GM10248 (cell line): ENCODE results near the gene TXNL1.

ENCODE experiments used
- CTCF ChIA-PET: fragments of 300-600 bp; sonication (Branson Sonifier 250); formaldehyde crosslinking; extraction: SDS; loops from one replicate; lab custom pipeline; 2021; ENCODE audit warnings: antibody characterized with exemption; lab: Yijun Ruan, JAX
- POLR2A ChIA-PET: fragments of 350-650 bp; sonication (Branson Sonifier 250); formaldehyde crosslinking; extraction: SDS; loops from one replicate; lab custom pipeline; 2020; ENCODE audit warnings: antibody characterized with exemption; lab: Yijun Ruan, JAX
- DNase-seq: peaks from one replicate; pipeline ENCODE4 v3.0.0; 2012; ENCODE audit errors: extremely low spot score
- CTCF ChIP-seq: IDR thresholded peaks from 2 replicates; pipeline ENCODE4 v1.5.1; 2012; ENCODE audit warnings: mild to moderate bottlenecking, low read depth; ENCODE audit errors: extremely low read depth, missing control alignments, control extremely low read depth

The TXNL1 gene

DNA sequence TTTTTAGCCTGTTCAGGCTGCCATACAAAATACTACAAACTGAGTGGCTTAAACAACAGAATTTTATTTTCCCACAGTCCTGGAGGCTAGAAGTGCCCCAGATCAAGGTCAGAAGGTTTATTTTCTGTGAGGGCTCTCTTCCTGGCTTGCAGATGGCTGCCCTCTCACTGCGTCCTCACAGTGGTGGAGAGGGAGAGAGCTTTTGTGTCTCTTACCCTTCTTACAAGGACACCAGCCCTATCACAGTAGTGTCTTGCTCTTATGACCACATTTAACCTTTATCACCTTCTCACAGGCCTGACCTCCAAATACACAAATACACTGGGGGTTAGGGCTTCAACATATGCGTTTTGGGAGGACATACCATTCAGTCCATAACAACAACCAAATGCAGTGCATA is 24.5 kb upstream of the TXNL1 start:
- POLR2A ChIA-PET = no interaction called here
- DNase-seq = no peak
- no peak for TF ChIP-seq CTCF
- CTCF ChIA-PET = no interaction called here

GRCh38 chr18:56662502-56662901 is 24.1 kb upstream of the TXNL1 start:
- DNase-seq = no peak
- CTCF ChIA-PET = interaction anchor here (1.0 kb wide), 1 partner anchor 9 kb away, joined by 3 read pairs; no protein-coding TSS in a partner anchor
- TF ChIP-seq CTCF = no peak
- POLR2A ChIA-PET = no interaction called here

DNA sequence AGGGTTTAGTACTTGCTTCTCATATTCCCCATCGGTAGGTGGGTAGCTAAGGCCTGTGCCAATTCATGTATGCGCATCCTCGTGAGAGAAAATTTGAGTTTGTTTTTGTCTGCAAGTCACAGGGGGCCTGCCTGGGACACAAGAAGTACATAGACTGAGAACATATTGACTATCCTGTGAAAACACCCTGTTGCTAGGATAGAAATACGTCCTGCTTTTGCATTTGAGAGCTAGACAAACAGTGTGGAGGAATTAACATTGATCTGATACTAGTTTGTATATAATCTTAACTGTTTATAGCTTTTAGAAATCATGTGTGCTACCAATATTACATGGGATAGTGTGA is 23.6 kb upstream of the TXNL1 start:
- no peak for TF ChIP-seq CTCF
- no peak for DNase-seq
- ChIA-PET POLR2A (no interaction called here), CTCF (interaction anchor here (1.0 kb wide), 1 partner anchor 9 kb away, joined by 3 read pairs; no protein-coding TSS in a partner anchor)

DNA sequence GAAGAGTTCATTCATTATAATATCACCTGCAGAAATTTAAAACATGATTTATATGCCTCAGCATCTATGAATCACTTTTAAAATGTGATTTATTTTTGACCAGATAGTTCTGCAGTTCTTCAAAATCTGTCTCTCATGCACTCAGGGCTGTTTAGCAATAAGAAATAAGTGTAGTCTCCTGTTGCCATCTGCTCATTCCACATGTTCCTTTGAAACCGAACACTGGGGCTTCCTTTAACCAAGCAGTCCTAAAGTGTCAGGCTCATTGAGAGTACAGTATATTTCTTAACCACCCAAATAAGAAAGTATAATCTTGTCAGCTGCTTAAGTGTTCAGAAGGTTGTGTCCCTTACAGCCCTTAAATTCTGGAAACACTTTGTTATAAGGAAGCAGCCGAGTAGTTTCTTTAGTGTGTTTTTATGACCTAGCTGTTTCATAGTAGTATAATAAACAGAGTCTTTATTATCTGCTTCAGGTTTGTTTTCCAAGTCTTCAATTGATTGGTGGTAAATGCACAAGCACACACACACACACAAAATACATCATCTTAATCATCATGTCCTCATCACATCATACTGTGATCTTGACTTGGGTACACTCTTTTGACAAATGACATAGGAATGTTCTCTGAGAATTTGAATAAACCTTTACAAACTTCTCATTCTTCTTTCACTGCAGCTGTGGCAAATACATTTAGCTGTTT is 23.1 kb upstream of the TXNL1 start:
- ChIA-PET CTCF (interaction anchor here (0.9 to 1.0 kb wide), 2 partner anchors 10 kb away, joined by 3 read pairs; partner anchors contain the start of gene WDR7), POLR2A (no interaction called here)
- no peak for TF ChIP-seq CTCF
- no peak for DNase-seq

DNA sequence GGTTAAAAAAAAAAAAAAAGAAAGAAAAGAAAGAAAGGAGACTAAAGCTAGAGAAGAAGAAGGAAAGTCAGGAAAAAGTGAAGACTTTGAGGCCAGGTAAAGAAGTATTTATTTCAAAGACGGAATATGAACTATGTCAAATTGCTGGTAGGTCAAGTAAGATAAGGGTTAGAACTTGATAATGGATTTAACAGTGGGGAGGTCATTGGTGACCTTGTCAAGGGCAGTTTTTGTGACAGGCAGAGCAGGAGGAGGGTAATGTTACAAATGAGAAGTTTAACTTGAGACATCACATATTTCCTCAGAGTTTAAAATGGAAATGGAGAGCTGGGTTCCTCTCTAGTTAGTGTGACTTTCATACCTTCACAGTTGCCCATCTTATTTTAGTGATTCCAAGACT is 22.3 kb upstream of the TXNL1 start:
- ChIA-PET POLR2A (no interaction called here), CTCF (interaction anchor here (0.9 kb wide), 1 partner anchor 9 kb away, joined by 3 read pairs; the partner anchor contains the start of gene WDR7)
- DNase-seq = no peak
- TF ChIP-seq CTCF = no peak

DNA sequence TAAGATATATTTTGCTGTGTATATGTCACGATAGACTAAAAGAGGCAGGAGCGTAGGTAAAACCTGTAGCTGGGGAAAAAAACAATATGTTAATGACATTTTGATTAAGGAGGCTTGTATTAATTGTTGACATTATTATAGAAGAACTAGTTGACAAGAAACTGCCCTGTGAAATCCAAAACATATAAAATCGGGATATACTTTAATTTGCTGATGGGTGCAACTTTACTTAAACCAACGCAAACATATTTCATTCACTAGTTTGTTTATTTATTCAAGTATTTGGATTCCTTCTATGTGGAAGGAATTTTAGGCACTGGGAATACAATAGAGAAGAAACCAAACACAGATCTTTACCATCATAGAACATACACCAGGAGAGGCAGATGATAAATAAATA is 20.7 kb upstream of the TXNL1 start:
- POLR2A ChIA-PET = no interaction called here
- no peak for DNase-seq
- TF ChIP-seq CTCF = no peak
- CTCF ChIA-PET = interaction anchor here (3.1 kb wide), 1 partner anchor 8 kb away, joined by 13 read pairs; no protein-coding TSS in a partner anchor
